Inflammatory macrophage (primary cell): ENCODE results near the gene ZNF335.

Experiments used
- DNase-seq, 2 donors: peaks; one replicate each; pipeline ENCODE4 v3.0.0-alpha.2; 2020 to 2022

ZNF335 gene

GRCh38 chr20:45949542-45950329 is 22.3 kb downstream of the ZNF335 start:
- DNase-seq, result no peak

GRCh38 chr20:45948742-45949541 is 23.1 kb downstream of the ZNF335 start:
- DNase-seq, result no peak

- no peak for DNase-seq
These were observed 23.7 kb downstream of the ZNF335 start for GRCh38 chr20:45948261-45948733.

DNA sequence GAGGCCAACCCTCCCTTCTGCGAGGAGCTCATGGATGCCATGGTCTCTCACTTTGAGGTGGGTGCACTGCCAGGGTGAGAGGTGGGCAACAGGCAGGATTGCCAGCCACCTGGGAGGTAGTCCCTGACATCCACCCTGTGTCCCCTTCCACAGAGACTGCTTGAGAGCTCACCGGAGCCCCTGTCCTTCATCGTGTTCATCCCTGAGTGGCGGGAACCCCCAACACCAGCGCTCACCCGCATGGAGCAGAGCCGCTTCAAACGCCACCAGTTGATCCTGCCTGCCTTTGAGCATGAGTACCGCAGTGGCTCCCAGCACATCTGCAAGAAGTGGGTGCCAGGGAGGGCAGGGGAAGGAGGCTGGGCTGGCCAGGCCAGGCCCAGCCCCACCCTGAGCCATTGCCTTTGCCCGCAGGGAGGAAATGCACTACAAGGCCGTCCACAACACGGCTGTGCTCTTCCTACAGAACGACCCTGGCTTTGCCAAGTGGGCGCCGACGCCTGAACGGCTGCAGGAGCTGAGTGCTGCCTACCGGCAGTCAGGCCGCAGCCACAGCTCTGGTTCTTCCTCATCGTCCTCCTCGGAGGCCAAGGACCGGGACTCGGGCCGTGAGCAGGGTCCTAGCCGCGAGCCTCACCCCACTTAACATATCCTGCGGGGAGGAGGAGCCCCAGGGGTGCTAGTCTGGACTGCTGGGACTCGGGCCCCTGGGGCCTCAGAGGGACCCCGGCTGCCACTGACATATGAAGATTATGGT is 24.7 kb downstream of the ZNF335 start:
- no peak for DNase-seq

DNA sequence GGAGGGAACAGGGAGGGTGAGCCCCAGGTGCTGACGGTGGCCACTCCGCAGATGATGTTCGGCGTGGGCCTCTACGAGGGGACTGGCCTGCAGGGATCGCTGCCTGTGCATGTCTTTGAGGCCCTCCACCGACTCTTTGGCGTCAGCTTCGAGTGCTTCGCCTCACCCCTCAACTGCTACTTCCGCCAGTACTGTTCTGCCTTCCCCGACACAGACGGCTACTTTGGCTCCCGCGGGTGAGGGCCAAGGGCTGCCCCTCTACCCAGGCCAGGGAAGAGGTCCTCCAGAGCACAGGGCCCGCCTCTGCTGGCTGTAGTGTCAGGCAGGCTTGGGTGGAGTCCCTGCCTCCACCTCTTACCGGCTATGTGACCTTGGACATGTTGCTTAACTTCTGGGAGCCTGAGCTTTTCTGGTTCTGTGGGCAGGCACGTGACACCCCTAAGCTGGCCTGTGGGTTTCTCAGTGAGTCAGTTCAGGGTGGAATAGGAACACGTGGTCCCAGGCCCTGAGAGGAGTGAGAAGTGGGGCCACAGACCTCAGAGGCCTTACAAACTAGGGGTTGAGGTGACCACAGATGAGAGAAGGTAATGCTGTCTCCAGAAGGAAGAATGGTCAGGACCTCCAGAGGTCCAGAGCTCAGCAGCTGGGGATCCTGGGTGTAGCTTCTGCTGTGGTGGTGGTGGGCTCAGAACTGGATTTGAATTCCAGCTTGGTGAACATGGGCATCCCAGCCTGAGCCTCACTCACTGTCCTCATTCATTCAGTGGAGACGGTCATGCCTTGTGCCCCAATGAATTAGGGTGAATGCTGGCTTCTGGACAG is 25.6 kb downstream of the ZNF335 start:
- DNase-seq, result peak; percentile 82 to 94

DNA sequence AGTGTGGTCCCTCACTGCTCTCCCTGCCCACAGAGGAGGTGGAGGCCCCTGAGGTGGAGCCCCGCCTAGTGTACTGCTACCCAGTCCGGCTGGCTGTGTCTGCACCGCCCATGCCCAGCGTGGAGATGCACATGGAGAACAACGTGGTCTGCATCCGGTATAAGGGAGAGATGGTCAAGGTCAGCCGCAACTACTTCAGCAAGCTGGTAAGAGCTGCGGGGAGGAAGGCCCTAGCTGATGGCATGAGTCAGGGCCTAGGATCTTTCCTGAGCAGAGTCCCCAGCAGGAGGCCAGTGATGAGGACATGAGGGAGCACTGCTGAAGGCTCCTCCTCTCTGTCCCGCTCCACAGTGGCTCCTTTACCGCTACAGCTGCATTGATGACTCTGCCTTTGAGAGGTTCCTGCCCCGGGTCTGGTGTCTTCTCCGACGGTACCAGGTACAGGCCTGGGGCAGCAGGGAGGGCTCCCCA is 26.3 kb downstream of the ZNF335 start:
- DNase-seq, result peak; percentile 13 to 53

DNA sequence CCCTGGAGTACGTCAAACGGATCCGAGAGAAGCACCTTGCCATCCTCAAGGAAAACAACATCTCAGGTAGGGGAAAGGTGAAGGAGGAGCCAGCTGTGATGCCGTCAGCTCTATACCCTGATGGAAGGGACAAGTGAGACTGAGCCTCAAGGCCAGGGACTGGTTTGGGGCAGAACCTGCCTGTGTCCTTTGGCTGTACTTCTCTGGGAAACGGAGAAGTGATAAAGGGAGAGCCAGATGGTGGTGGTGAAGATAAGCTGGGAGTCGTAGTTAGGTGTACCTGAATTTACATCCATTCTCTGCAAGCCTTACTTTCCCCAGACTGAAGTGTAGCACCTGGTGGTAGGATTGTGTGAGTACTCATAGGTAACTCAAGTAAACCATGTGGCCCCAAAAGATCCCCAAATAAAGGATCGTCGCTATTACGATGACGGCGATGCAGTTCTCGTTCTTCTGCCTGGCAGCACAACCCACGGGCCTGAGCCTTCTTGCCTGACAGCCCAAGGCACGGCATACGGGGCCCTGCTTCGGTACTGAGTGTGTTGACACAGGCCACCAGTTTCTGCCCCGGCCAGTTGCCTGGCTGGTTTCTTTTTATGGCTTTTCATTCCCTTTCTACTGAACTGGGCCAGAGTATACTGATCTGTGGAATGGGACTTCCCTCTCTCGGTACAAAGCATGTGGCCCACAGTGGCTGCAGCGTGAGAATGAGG is 26.9 kb downstream of the ZNF335 start:
- DNase-seq, result no peak

DNA sequence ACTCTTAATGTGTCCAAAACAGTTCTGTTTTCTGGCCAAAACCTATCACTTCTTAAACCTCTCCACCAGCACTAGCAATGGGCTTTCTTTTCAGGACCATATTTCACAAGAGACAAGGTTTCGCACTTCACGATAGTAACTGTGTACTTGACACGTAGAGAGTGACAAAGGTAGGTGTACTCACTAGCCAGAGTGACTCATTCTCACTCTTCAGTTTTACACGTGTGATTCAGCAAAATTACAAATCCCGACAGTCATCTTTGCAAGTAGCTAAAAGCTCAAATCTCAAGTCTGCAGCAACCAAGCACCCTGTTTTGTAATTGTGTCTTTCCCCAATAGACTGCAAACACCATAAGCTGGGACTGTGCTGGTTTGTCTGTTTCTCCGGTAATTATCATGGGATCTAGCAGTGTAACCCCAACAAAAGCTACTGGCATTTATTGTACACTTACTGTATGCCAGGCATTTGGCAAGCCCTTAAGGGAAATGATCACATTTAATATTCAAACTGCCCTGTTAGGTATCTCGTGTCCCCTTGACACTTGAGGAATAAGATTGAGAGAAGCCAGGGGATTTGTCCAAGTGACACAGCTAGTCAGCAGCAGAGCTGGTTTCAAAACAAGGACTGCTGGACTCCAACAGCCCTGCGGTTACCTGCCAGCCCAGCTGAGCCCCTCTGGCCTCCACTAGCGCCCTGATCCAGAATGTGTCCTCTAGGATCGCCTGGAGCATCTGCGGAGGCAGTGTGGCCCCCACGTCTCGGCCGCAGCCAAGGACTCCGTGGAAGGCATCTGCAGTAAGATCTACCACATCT is 27.6 kb downstream of the ZNF335 start:
- DNase-seq, result peak; percentile 54 to 73

- no peak for DNase-seq
These were observed 28.4 kb downstream of the ZNF335 start for GRCh38 chr20:45943613-45944012.

DNA sequence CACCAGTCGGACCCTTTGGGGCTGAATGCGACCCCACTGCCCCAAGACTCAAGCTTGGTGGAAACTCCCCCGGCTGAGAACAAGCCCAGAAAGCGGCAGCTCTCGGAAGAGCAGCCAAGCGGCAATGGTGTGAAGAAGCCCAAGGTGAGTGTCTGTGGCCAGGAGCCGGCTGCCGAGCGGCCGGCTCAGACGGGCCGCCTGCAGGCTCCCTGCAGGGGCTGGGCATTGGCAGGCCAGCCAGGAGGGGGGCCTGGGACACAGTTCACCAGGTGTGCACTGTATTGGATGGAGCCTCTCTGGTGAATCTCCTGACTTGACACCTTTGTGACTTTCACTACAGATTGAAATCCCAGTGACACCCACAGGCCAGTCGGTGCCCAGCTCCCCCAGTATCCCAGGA is 31.5 kb downstream of the ZNF335 start:
- DNase-seq, result no peak

DNA sequence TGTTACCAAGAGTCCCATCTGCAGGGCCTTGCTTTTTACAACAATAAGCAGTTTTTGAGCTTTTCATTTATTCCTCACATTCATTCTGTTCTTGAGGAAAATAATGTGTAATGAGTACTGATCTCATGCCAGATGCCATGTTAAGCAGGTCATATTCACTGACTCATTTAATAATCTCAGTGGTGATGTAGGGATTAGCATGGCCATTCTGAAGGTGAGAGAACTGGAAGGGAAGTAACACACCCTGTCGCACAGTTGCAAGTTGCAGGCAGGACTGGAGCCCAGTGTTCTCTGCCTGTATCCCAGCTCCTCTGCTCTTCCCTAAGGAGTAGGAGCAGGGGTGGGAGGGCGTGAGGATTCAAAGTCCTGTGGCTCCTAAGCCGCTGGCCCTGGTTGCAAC is 31.9 kb downstream of the ZNF335 start:
- DNase-seq, result no peak

DNA sequence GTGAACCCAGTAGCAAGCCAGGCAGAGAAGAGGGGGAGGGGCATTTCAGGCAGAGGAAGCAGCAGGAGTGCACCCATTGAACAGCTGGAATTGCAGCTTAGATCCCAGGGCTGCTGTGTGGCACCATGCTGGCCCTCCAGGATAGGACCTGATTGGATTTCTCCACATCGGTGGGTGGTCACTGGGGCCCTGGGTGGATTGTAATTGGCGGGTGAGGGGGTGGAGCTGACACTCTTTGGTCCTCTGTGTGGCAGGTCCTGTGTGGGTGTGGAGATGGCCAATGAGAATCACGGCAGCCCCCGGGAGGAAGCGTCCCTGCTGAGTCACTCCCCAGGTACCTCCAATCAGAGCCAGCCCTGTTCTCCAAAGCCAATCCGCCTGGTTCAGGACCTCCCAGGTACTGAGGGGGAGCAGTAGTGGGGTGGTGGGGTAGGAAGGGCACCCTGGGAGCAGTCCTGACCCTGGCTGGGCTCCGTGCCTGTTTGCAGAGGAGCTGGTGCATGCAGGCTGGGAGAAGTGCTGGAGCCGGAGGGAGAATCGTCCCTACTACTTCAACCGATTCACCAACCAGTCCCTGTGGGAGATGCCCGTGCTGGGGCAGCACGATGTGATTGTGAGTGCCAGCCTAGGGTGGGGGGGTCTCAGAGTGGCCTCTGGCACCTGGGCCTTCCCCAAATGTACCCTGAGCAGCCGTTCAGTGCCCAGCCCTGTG is 33.1 kb downstream of the ZNF335 start:
- DNase-seq, result no peak

- DNase-seq, result no peak
These were observed 34.2 kb downstream of the ZNF335 start for GRCh38 chr20:45937765-45938164.

DNA sequence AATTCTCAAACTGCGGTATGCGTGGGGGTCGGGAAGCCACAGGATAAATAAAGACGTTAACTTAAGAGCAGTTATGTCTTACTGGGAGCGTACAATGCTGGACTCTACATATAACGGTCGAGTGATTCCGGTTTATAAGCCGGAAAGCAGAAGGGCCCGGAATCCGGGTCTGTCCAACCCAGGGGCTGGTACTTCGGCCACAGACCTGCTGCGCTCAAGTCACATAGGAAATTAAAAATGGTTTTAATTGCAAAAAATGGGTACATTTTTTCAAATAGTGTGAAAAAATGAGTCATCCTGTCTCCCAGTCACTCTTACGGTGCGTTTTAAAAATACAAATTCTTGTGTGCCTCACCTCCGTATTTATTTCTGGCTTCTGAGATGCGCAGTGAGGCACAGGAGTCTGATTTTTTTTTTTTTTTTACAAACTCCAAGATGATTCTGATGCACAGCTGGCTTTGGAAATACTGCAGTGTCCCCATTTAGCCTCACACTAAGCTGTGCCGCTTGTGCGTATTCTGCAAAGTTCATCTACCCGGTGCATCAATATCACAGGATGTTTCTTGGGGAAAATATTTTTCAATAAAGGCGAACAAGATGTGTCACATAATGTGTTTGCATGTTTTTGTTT is 36.5 kb downstream of the ZNF335 start:
- no peak for DNase-seq

DNA sequence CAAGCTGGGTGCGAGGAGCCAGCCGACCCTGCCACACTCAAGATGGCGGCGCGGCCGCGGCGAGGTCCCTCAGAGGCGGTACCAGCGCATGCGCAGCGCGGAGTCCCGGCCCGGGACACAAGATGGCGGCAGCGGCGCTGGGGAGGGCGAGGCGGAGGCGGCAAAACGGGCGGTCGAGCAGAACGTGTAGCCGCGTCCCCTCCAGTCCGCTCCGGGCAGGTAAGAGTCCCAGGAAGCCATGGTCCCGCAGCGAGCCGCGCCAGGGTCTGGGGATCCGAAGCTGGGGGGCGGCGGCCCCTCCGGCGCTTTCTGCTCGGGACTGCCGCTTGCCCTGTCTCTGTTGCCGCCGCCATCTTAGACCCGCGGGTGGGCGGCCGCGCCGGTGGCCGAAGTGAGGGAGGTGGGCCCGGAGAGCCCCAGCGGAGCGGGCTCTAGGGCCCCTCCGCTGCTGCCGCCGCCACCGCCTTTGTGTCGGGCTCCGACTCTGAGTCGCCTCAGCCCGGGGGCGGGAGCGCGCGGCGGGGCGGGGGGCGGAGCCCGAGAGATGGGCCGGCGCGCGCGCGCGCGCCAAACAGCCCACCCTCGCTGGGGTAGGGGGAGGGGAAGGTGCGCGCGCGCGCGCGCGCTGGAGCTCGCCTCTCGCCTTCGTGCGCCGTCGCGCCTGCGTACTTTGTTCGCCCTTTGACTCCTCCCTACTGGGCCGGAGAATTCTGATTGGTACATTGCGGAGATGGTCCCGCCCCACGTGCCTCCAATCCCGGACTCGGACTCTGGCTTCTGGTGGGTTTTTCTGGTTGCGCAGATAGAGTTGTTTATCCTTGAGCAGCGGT is 37.2 kb downstream of the ZNF335 start, which contains the start of gene PCIF1:
Gene PCIF1, plus strand, starts transcription at position 98 of the 830 bp plus-strand sequence. CDS start 4,317 bp downstream, outside the sequence.
- peak; percentile 99 for DNase-seq

GRCh38 chr20:45934046-45934585 is 37.9 kb downstream of the ZNF335 start:
- no peak for DNase-seq

- peak; percentile 45 to 50 for DNase-seq
These were observed 38.5 kb downstream of the ZNF335 start for GRCh38 chr20:45933266-45934045.
